IMR-90 (cell line): ENCODE measurements around the gene EPHA5. TPM values are rescaled to one million over a fixed set of nuclear protein-coding genes. Genes with fewer than 3 reads are reported as not detected.

Source experiments
- ATAC-seq: fragments of 200-7000 bp; cut with Tn5 transposase; 2 replicates; pipeline ENCODE4 v1.9.1; 2020; ENCODE audit warnings: low read depth, mild to moderate bottlenecking, moderate library complexity
- BruUV-seq: library from RNA; stranded (reverse); fragments of 400-500 nt; replicated peaks from 2 replicates; lab custom pipeline; 2021; lab: Mats Ljungman, UMichigan
- CTCF ChIA-PET: fragments of 300-600 bp; formaldehyde crosslinking; extraction: SDS; loops from one replicate; lab custom pipeline; 2021; ENCODE audit warnings: antibody characterized with exemption; lab: Yijun Ruan, JAX
- POLR2A ChIA-PET: fragments of 300-600 bp; sonication (Branson Sonifier 250); formaldehyde crosslinking; loops from one replicate; lab custom pipeline; 2022; ENCODE audit warnings: antibody characterized with exemption; ENCODE audit not compliant: unreplicated experiment; lab: Charles Lee
- DNase-seq: peaks from one replicate; pipeline ENCODE4 v3.0.0; 2013
- H2AFZ ChIP-seq: replicated peaks from 2 replicates; pipeline ENCODE3; 2013; ENCODE audit warnings: low read length, mild to moderate bottlenecking; ENCODE audit not compliant: poor library complexity
- H2AK5ac ChIP-seq: 2 replicates; pipeline ENCODE4 v1.6.1; 2013; ENCODE audit warnings: low read depth, low read length, inconsistent platforms
- H2AK9ac ChIP-seq: replicated peaks from 2 replicates; pipeline ENCODE3; 2013; ENCODE audit warnings: mild to moderate bottlenecking, low read depth, low read length, moderate library complexity; ENCODE audit not compliant: poor library complexity
- H2BK120ac ChIP-seq: 2 replicates; pipeline ENCODE4 v1.6.1; 2013; ENCODE audit warnings: low read depth, low read length, inconsistent platforms
- H2BK15ac ChIP-seq: 3 replicates; pipeline ENCODE4 v1.6.1; 2013; ENCODE audit warnings: low read depth, low read length, inconsistent platforms
- H2BK20ac ChIP-seq: 2 replicates; pipeline ENCODE4 v1.6.1; 2013; ENCODE audit warnings: low read depth, mild to moderate bottlenecking, inconsistent platforms, low read length, moderate library complexity
- H2BK5ac ChIP-seq: 2 replicates; pipeline ENCODE4 v1.6.1; 2013; ENCODE audit warnings: mild to moderate bottlenecking, low read depth, low read length, inconsistent platforms; ENCODE audit not compliant: poor library complexity, severe bottlenecking
- H3K14ac ChIP-seq: replicated peaks from 2 replicates; pipeline ENCODE4 v1.6.1; 2013; ENCODE audit warnings: low read depth, low read length, inconsistent platforms
- H3K18ac ChIP-seq: 2 replicates; pipeline ENCODE4 v1.6.1; 2013; ENCODE audit warnings: low read depth, low read length, control low read depth
- H3K23ac ChIP-seq: 2 replicates; pipeline ENCODE4 v1.6.1; 2013; ENCODE audit warnings: low read depth, low read length, inconsistent platforms
- H3K27ac ChIP-seq: 2 replicates; pipeline ENCODE4 v1.5.1; 2013; ENCODE audit warnings: mild to moderate bottlenecking, control low read depth, low read length; ENCODE audit not compliant: insufficient read depth
- H3K27me3 ChIP-seq: 2 replicates; pipeline ENCODE4 v1.6.1; 2013; ENCODE audit warnings: low read length; ENCODE audit not compliant: control insufficient read depth, insufficient read depth
- H3K36me3 ChIP-seq: 2 replicates; pipeline ENCODE4 v1.6.1; 2013; ENCODE audit warnings: low read length, mixed read lengths; ENCODE audit not compliant: control insufficient read depth, insufficient read depth
- H3K4ac ChIP-seq: 2 replicates; pipeline ENCODE4 v1.6.1; 2013; ENCODE audit warnings: low read depth, low read length, inconsistent platforms
- H3K4me1 ChIP-seq: 2 replicates; pipeline ENCODE4 v1.6.1; 2013; ENCODE audit warnings: low read length, mixed read lengths; ENCODE audit not compliant: control insufficient read depth, insufficient read depth
- H3K4me2 ChIP-seq: 2 replicates; pipeline ENCODE4 v1.6.1; 2013; ENCODE audit warnings: low read depth, mild to moderate bottlenecking, control low read depth, low read length, moderate library complexity
- H3K4me3 ChIP-seq: 2 replicates; pipeline ENCODE4 v1.5.1; 2013; ENCODE audit warnings: low read depth, mild to moderate bottlenecking, control low read depth, low read length, moderate library complexity; ENCODE audit not compliant: insufficient read depth
- H3K56ac ChIP-seq: 2 replicates; pipeline ENCODE4 v1.6.1; 2013; ENCODE audit warnings: low read length, inconsistent platforms; ENCODE audit not compliant: insufficient read depth; ENCODE audit errors: extremely low read depth
- H3K79me1 ChIP-seq, 2 experiments: 2 replicates each; pipeline ENCODE4 v1.6.1; 2013; ENCODE audit warnings: low read length in 2 of 2, inconsistent platforms in 1 of 2, low read depth in 1 of 2
- H3K9ac ChIP-seq: 2 replicates; pipeline ENCODE4 v1.6.1; 2013; ENCODE audit warnings: low read depth, low read length, control low read depth
- H3K9me1 ChIP-seq: 2 replicates; pipeline ENCODE4 v1.6.1; 2013; ENCODE audit warnings: low read length, inconsistent platforms; ENCODE audit not compliant: insufficient read depth
- H3K9me3 ChIP-seq: 2 replicates; pipeline ENCODE4 v1.6.1; 2013; ENCODE audit warnings: low read length; ENCODE audit not compliant: control insufficient read depth, insufficient read depth
- H4K20me1 ChIP-seq: 2 replicates; pipeline ENCODE4 v1.6.1; 2013; ENCODE audit warnings: low read length, inconsistent platforms; ENCODE audit not compliant: insufficient read depth
- H4K5ac ChIP-seq: 2 replicates; pipeline ENCODE4 v1.6.1; 2013; ENCODE audit warnings: mild to moderate bottlenecking, low read depth, low read length, control low read depth
- H4K8ac ChIP-seq, 2 experiments: 2 replicates each; pipeline ENCODE4 v1.6.1; 2013; ENCODE audit warnings: low read depth in 2 of 2, low read length in 2 of 2, control low read depth in 1 of 2, inconsistent platforms in 1 of 2
- H4K91ac ChIP-seq: 2 replicates; pipeline ENCODE4 v1.6.1; 2013; ENCODE audit warnings: low read depth, low read length, inconsistent platforms; ENCODE audit not compliant: insufficient read depth
- CEBPB ChIP-seq: IDR thresholded peaks from 2 replicates; pipeline ENCODE4 v1.6.1; 2012; ENCODE audit warnings: low read depth, low read length, improper control_type of control experiment
- CHD1 ChIP-seq: IDR thresholded peaks from 2 replicates; pipeline ENCODE4 v1.6.1; 2012; ENCODE audit warnings: low read depth, low read length, improper control_type of control experiment
- CTCF ChIP-seq: conservative IDR thresholded peaks from 2 replicates; pipeline ENCODE4 v1.5.1; 2012; ENCODE audit warnings: mild to moderate bottlenecking, low read depth, low read length, improper control_type of control experiment
- ELK1 ChIP-seq: fragments of 150-350 bp; IDR thresholded peaks from 2 replicates; pipeline ENCODE4 v1.6.1; 2016; ENCODE audit warnings: low read depth, mild to moderate bottlenecking, low read length, moderate library complexity, borderline replicate concordance
- MAFK ChIP-seq: IDR thresholded peaks from 2 replicates; pipeline ENCODE4 v1.6.1; 2012; ENCODE audit warnings: low read depth, low read length, improper control_type of control experiment
- MAZ ChIP-seq: IDR thresholded peaks from 2 replicates; pipeline ENCODE4 v1.6.1; 2012; ENCODE audit warnings: low read depth, mild to moderate bottlenecking, low read length, improper control_type of control experiment, moderate library complexity, borderline replicate concordance
- MXI1 ChIP-seq: IDR thresholded peaks from 2 replicates; pipeline ENCODE4 v1.6.1; 2012; ENCODE audit warnings: low read depth, mild to moderate bottlenecking, low read length, moderate library complexity, borderline replicate concordance
- NFE2L2 ChIP-seq: fragments of 150-350 bp; IDR thresholded peaks from 2 replicates; pipeline ENCODE4 v1.6.1; 2016; ENCODE audit warnings: low read depth, mild to moderate bottlenecking, low read length
- POLR2A ChIP-seq: IDR thresholded peaks from 2 replicates; pipeline ENCODE4 v1.6.1; 2012; ENCODE audit warnings: mild to moderate bottlenecking, low read depth, low read length
- RAD21 ChIP-seq: IDR thresholded peaks from 2 replicates; pipeline ENCODE4 v1.6.1; 2012; ENCODE audit warnings: low read length, improper control_type of control experiment
- RCOR1 ChIP-seq: IDR thresholded peaks from 2 replicates; pipeline ENCODE4 v1.6.1; 2012; ENCODE audit warnings: mild to moderate bottlenecking, low read length, improper control_type of control experiment; ENCODE audit not compliant: insufficient replicate concordance
- RFX5 ChIP-seq: IDR thresholded peaks from 2 replicates; pipeline ENCODE4 v1.8.0; 2012; ENCODE audit warnings: low read depth, mild to moderate bottlenecking, low read length, moderate library complexity
- SMC3 ChIP-seq: fragments of 150-350 bp; IDR thresholded peaks from 2 replicates; pipeline ENCODE4 v1.6.1; 2016; ENCODE audit warnings: low read depth, mild to moderate bottlenecking, antibody characterized with exemption, low read length, moderate library complexity
- USF2 ChIP-seq: fragments of 150-350 bp; IDR thresholded peaks from 2 replicates; pipeline ENCODE4 v1.6.1; 2017; ENCODE audit warnings: mild to moderate bottlenecking, antibody characterized with exemption, low read length, low read depth
- WGBS, 2 experiments: methylation state at CpG; one replicate each; pipeline versions ENCODE4 v1.1.5 to v1.1.7; 2013; ENCODE audit warnings: missing lambda C conversion rate in 2 of 2; ENCODE audit not compliant: insufficient read length in 1 of 2; ENCODE audit errors: extremely low coverage in 2 of 2; 5-methylcytosine and 5-hydroxymethylcytosine counted together
- dilution Hi-C: fragments of 300-500 bp; cut with HindIII; formaldehyde crosslinking; loops from one replicate; pipeline ENCODE4 v1.14.3; 2018; ENCODE audit warnings: low sequenced_read_pairs; ENCODE audit not compliant: unreplicated experiment
- in situ Hi-C: fragments of 300-500 bp; cut with MboI; formaldehyde crosslinking; loops from 3 replicates; pipeline ENCODE4 v1.14.3; 2019; ENCODE audit warnings: low sequenced_read_pairs, inconsistent platforms, mixed read lengths
- intact Hi-C: fragments of 100-400 bp; cut with micrococcal nuclease; formaldehyde crosslinking; loops from 2 replicates; pipeline ENCODE4 v1.10.0; 2022
- polyA plus RNA-seq, 3 experiments: library from polyadenylated mRNA; depleted of rRNA; stranded (reverse); fragments of >200 nt; gene quantifications; 2 replicates each; pipeline ENCODE4 v1.2.3, GENCODE V29; 2012; ENCODE audit warnings: low replicate concordance in 1 of 3
- total RNA-seq: library from RNA; depleted of rRNA; stranded (reverse); fragments of >200 nt; gene quantifications from 2 replicates; pipeline ENCODE4 v1.2.3, GENCODE V29; 2012

EPHA5 gene
- total and polyA plus RNA-seq, 2 of the 4 experiments (the other 2 are of a cell fraction) = 0.07 to 0.18 TPM

- Histone ChIP-seq H3K23ac (no peak overlapping the region), H2AK5ac (no peak overlapping the region), H3K9me3 (no peaks in the 10 kb centered on the region), H4K91ac (no peak overlapping the region), H2AFZ (no peak overlapping the region), H3K4ac (no peak overlapping the region), H4K20me1 (no peaks in the 10 kb centered on the region), H4K8ac (no peak overlapping the region), H3K9me1 (no peaks in the 10 kb centered on the region), H3K79me1 (no peaks in the 10 kb centered on the region), H4K5ac (no peak overlapping the region), H3K36me3 (no peaks in the 10 kb centered on the region), H3K4me3 (no peak overlapping the region), H2AK9ac (no peak overlapping the region), H2BK15ac (no peak overlapping the region), H3K56ac (no peak overlapping the region), H3K27me3 (no peaks in the 10 kb centered on the region), H3K18ac (no peak overlapping the region), H3K9ac (no peak overlapping the region), H3K4me2 (no peak overlapping the region), H3K4me1 (no peaks in the 10 kb centered on the region), H3K27ac (no peak overlapping the region), H3K14ac (no peak overlapping the region), H2BK20ac (no peak overlapping the region), H2BK5ac (no peak overlapping the region), H2BK120ac (no peak overlapping the region)
- ATAC-seq (no peak), DNase-seq (no peak)
- POLR2A ChIA-PET = no interaction called here
- intact Hi-C loops = no loop called here
- dilution Hi-C loops = no loop called here
- WGBS, 2 experiments = no CpG with 5 or more reads among the region's 6 CpGs
- no peak for TF ChIP-seq CHD1
- no peak for TF ChIP-seq POLR2A
- TF ChIP-seq RFX5 = no peak
- TF ChIP-seq RAD21 = no peak
- no peak for TF ChIP-seq ELK1
- TF ChIP-seq USF2 = no peak
- TF ChIP-seq NFE2L2 = no peak
- TF ChIP-seq CEBPB = no peak
- TF ChIP-seq MAFK = no peak
- no peak for TF ChIP-seq MAZ
- no peak for TF ChIP-seq SMC3
- TF ChIP-seq CTCF = no peak
- TF ChIP-seq RCOR1 = no peak
- TF ChIP-seq MXI1 = no peak
- CTCF ChIA-PET = no interaction called here
- no TSS peak for BruUV-seq
- in situ Hi-C loops = no loop called here
Measured at GRCh38 chr4:65653740-65654361, 16.4 kb downstream of the EPHA5 start.
